Right renal pelvis (tissue), 4 donors: Measurements from ENCODE around the gene MDH2. TPM values are rescaled to one million over a fixed set of nuclear protein-coding genes. Genes with fewer than 3 reads are reported as not detected.
"Not testable (repeated sequence)": the region's sequence is repeated elsewhere in the genome, so short reads cannot be mapped to it uniquely, and the experiment has no call there.

Source experiments
- DNase-seq, 4 donors: peaks; one replicate each; pipeline ENCODE4 v3.0.0-alpha.2; 2013; ENCODE audit warnings: low read depth in 4 of 4, low spot score in 3 of 4, missing footprints in 1 of 4
- polyA plus RNA-seq, 4 donors: library from polyadenylated mRNA; unstranded; fragments of 120-200 nt; gene quantifications; one replicate each; pipeline ENCODE4 v1.2.1, GENCODE V29; 2013; ENCODE audit not compliant: insufficient read length in 4 of 4

MDH2 gene, protein sequence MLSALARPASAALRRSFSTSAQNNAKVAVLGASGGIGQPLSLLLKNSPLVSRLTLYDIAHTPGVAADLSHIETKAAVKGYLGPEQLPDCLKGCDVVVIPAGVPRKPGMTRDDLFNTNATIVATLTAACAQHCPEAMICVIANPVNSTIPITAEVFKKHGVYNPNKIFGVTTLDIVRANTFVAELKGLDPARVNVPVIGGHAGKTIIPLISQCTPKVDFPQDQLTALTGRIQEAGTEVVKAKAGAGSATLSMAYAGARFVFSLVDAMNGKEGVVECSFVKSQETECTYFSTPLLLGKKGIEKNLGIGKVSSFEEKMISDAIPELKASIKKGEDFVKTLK
- 100 to 1,000 TPM; 198 to 284 (median 212) TPM for polyA plus RNA-seq

DNA sequence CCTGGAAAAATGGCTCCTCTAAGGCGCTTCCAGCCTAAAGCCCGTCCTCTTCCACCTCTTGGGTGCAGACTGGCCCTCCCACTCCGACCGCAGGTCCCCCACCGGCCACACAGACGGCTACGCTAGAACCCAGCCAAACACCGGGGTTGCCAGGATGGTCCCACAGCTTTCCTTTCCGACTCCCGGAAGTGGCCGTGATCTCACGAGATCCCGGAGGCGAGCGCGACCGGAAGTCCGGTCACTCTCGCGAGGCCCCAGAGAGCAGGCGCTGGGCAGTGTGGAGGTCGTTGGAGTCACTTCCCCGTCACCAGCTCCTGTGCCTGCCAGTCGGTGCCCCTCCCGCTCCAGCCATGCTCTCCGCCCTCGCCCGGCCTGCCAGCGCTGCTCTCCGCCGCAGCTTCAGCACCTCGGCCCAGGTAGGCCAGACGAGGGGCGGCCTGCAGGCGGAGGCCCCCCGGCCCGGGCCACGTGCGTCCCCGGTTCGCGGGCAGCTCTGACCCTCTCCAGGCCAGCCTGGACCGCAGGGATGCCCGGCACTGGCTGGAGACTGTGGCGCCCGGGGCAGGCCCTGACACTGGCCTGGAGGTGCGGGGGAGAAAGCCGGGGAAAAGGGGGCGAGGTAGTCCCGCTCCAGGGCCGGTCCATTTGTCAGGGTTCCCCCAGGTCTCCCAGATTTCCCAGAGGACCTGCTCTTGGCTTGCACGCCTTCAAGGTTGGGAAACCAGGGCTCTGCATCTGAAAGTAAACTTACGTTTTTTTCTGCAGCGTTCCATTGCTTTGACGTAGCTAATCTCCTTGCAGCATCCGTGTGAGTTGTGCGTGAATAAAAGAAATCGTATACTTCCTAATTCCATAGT is at the start of gene MDH2, which contains the start of gene STYXL1:
MDH2 (plus strand) TSS at position 296 of the 857 bp plus-strand sequence; CDS start at position 351, 55 bp downstream.
STYXL1 (minus strand) TSS at position 190 of the 857 bp plus-strand sequence. CDS start 17,477 bp downstream, outside the sequence.
- peak; percentile 89 to 94 (median 91) for DNase-seq

DNA sequence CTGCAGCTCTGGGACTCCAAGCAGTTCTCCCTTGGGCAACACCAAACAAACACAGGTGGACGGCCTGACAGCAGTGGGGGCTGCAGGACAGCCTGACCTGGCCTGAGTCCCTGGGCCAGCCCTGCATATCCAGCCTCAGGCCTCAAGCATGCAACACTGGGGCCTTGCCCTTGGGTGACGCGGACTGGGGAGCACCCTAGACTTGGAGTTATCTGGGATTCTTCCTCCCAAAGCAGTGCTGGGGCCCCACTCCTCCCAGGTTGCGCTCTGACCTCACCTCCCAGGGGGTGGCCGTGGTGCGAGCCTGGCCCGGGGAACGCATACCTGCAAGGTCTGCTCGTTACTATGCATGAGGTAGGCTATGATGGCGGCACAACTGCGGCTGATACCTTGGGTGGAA is 47.3 kb upstream of the MDH2 start:
- DNase-seq, result no peak

DNA sequence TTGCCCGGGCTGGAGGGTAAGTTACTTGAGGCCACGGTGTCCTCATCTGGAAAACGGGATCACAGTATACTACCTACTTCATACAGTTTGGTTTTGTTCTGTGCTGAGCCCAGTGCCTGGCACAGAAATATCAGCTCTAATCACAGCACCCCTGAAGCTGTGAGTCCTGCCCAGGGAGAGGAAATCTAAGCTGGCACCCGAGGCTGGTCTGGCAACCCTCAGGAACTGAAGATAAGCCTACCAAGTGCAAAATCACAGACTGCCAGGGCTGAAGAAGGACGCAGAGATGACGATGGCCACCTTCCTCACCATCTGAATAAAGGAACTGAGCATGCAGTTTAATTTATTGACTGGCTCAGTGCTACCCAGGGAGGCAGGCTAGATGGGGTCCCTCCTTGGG is 45.8 kb upstream of the MDH2 start:
- no peak for DNase-seq

DNA sequence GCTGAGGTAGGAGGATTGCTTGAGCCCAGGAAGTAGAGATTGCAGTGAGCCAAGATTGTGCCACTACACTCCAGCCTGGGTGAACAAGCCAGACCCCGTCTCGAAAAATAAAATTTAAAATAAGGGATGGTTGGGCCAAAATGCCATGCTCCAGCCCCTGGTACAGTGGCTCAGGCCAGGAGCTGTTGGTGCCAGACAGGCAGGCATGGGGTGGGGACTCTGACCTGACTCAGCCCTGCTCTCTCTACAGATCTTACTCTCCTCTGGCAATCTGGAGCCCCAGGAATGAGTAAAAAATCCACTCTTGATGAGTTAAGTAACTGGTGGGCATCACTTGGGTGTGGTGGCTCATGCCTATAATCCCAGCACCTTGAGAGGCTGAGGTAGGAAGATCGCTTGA is 45.1 kb upstream of the MDH2 start:
- DNase-seq, result no peak

DNA sequence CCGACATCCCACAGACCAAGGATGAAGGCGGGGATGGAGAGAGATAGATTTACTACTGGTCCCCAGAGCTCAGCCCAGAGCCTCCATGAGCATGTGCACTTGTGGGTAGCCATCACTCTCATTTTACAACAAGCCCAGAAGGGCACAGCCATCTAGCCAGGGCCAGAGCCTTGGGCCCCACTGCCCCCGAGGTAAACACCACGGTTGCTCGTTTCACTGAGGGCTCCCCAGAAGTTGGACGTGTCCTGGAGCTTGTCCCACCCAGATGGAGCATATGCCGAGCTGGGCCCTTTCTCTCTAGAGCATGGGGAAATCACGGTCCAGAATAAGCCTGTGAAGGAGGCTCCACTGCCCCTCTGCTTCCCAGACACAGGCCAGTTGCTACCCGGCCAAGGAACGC is 44.6 kb upstream of the MDH2 start:
- DNase-seq, result no peak

DNA sequence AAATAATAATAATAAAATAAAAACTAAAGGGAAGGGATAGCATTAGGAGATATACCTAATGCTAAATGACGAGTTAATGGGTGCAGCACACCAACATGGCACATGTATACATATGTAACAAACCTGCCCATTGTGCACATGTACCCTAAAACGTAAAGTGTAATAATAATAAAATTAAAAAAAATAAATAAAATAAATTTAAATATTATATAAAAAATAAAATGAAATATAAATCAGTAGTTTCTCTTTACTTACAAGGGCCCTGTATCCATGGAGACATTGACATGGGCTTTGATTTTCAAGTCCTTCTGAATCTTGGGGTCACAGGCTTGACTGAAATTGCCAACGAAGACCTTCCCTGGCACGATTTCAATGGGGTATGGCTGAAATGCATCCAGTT is 42.9 kb upstream of the MDH2 start:
- DNase-seq, result not testable (repeated sequence)

DNA sequence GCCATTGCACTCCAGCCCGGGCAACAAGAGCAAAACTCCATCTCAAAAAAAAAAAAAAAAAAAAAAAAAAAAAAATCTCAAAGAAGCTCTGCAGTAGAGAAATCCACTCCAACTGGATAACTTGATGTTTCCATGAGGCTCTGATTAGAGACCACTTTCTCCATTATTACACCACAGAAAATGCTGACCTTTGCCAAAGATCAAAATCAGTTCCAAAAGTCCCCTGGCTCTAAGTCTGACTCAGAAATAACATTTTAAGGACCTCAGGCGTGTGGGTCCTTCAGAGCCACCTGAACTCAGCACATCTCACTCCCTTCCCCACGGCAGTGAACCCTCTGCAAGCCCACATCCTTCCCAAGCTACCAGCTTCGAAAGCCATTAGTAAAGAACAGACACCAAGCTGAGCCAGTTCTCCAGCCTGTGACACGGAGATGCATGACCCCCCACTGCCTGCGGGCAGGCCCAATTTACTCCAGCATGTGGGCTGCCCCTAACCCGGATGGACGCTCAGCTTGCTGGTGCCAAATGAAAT is 39.7 kb upstream of the MDH2 start:
- no peak for DNase-seq

DNA sequence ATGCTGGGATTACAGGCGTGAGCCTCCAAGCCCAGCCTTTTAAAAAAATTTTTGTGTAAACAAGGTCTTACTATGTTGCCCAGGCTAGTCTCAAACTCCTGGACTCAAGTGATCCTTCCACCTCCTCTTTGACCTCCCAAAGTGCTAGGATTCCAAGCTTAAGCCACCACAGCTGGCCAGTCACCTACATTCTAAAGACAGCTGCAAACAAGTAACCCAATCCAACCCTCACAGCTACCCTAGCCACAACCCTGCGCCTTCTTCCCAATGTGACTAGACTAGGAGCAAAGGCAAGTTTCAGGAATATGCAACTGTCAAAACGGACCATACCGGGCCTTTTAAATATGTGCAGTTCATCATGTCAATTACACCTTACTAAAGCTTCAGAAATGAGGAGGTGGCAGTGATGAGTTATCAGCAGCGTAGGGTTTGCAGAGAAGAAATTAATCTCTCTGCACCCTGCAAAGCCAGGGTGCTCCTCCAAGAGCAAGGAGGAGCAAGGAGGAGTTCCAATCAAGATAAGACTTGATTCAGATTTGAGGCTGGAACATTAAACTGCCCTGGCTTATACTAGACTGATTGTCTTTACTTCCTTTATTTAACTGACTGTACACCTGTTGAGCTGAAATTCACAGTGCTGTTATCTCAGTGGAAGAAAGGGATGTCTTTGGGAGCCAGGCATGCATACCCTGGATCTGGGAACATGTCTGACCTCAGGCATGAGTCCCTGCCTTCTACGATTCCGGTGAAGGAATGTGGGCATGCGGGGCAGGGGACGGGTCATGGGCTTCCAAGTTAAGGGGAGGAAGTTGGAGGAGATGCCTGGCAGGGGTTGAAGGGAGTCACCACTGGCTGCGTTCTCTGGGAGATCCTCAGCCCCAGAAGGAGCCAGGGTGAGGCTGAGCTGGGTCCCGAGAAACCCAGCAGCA is 38.0 kb upstream of the MDH2 start:
- no peak for DNase-seq

DNA sequence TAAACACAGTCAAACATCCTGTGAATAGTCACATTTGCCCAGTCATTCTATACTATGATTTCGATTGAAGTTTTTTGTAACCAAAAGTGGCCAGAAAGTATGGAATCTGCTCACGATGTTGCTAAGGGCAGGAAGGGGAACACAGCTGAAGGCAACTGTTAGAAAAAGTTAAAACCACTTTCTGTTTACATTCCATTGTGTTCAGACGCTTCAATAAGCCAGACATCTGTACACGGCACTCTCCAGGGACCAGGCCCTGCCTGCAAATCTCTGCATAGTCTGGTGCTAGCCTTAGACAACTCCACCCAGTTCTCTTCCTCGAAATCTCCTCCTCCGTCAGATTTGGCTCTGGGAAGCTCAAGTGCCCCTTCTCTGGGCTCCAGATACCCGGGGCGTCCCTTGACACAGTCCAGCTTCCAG is 36.5 kb upstream of the MDH2 start:
- no peak for DNase-seq

DNA sequence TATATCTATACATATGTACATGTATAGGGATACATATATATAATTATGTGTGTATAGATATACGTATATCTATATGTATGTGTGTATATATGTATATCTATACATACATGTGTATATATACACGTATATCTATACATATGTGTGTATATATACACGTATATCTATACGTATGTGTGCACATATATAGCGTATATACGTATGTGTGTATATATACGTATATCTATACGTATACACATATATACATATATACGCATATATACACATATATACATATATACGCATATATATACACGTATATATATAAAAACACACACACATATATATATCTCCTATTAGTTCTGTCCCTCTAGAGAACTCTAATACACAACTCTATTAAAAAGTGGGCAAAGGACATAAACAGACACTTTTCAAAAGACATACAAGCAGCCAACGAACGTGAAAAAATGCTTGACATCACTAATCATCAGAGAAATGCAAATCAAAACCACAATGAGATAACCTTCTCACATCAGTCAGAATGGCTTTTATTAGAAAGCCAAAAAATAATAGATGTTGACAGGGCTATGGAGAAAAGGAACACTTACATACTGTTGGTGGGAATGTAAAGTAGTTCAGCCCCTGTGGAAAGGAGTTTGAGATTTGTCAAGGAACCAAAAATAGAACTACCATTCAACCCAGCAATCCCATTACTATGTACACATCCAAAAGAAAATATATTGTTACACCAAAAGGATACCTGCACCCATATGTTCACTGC is 31.5 kb upstream of the MDH2 start:
- no peak for DNase-seq

DNA sequence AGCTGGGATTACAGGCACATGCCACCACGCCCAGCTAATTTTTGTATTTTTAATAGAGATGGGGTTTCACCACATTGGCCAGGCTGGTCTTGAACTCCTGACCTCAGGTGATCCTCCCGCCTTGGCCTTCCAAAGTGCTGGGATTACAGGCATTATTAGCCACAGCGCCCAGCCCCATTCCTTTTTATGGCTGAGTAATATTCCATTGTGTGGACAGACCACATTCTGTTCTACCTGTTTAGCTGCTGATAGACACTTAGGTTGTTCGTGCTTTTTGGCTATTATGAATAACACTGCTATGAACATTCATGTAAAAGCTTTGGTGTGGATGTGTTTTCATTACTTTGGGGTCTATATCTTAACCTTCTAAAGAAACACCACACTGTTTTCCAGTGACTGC is 29.4 kb upstream of the MDH2 start:
- not testable (repeated sequence) for DNase-seq

DNA sequence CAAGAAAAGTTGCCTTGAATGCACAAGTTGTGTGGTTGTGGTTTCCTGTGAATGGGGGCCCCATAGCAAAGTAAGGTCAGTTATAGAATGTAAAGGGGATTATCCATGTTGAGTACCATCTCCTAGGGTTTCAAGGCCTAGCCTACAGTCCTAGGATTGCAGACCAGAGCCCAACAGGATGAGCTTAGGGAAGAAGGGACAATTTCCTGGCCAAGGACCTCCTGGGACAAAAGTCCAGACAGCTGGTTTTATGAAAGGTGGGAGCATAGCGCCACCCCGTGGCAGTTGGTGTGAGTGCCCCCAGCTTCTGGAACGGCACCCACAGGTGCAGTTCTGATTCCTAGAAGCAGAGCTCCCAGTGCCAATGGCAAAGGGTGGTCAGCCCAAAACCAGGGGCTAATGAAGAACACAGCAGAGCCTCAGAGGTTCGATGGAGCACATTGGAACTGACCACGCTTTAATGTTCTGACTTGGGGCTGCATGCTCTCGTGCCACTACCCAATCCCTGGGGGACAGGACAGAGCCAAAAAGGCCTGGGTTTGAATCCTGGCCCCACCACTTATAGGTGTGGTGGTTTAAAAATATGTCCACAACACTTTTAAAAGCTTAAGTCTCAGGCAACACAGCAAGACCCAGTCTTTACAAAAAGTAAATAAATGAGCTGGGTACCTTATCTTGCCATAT is 27.7 kb upstream of the MDH2 start:
- DNase-seq, result peak; percentile 33 to 54 (median 46)

DNA sequence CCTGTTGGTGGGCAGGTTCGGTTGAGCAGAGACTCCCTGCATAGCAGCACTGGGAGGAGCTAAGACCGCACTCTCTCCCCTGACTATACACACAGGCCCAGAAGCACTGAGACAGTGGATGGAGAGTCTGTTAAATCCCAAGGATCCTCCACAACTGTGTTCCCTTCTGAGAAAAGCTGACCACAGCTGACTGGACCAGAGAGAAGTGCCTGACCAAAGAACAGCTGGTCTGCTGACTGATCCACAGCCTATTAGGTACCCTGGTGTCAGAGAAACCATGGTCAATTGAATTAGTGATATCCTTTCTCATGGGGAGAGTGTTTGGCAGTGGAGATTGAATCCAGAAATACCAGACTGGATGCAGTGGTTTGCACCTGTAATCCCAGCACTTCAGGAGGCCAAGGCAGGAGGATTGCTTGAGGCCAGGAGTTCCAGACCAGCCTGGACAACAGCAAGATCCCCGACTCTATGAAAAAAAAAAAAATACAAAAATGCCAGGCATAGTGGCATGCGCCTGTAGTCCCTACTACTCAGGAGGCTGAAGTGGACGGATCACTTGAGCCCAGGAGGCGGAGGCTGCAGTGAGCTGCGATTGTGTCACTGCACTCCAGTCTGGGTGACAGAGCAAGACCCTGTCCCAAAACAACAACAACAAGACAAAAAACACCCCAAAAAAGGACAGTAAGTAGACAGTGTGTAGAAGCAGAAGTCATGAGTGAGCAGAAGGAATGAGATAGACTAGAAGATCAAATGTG is 25.7 kb upstream of the MDH2 start:
- DNase-seq, result no peak

DNA sequence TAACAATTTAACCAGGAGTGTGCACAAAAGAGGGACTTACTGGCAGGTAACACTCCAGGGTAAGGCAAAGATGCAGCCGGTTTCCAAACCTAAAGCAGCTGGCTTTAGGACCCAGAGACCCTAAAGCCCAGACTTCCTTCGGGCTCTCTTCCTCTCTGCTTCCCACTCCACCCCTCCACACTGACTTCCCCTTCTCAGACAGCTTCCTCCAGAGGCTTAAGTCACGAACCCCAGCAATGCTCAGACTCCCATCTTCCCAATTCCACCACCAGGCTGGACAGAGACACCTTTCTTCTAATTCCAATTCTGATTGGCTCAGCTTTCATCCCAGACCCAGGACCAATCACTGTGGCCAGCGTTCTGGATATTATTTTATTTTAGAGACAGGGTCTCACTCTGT is 24.9 kb upstream of the MDH2 start:
- DNase-seq, result no peak

DNA sequence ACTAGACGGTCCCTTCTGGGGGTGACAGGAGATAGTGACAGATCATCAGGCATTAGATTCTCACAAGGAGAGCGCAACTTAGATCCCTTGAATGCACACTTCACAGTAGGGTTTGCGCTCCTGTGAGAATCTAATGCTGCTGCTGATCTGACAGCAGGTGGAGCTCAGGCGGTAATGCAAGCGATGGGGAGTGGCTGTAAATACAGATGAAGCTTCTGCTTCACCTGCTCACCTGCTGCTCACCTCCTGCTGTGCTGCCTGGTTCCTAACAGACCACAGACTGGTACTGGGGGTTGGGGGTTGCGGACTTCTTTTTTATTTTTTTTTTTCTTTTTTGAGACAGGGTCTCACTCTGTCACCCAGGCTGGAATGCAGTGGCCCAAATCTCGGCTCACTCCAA is 18.2 kb upstream of the MDH2 start:
- not testable (repeated sequence) for DNase-seq

DNA sequence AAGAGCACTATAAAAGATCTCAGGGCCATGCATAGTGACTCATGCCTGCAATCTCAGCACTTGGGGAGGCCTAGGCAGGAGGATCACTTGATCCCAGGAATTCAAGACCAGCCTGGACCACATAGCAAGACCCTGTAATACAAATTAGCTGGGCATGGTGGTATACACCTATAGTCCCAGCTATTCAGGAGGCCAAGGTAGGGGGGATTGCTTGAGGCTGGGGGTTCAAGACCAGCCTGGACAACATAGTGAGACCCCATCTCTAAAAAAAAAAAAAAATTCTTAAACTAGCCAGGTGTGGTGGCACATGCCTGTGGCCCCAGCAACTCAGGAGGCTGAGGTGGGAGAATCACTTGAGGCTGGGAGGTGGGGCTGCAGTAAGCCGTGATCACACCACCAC is 15.9 kb upstream of the MDH2 start:
- no peak for DNase-seq

DNA sequence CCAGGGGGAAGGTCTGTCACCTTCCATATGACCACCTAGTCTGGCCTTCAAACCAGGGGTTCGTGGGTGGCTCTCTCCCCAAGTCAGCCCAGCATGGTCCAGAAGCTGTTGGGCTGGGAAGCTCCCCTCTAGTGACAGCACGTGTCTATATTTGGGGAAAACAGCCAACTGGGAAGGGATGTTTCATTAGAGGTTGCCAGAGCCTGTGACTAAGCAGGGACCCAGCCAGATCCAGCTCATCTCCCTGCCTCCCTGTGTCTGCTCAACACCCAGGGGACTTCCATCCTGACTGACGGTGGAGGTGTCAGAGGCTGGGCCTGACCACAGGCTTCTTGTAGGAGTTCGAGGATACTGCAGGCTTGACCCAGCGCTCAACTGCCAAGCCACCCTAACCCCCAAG is 10.6 kb upstream of the MDH2 start:
- DNase-seq, result no peak

DNA sequence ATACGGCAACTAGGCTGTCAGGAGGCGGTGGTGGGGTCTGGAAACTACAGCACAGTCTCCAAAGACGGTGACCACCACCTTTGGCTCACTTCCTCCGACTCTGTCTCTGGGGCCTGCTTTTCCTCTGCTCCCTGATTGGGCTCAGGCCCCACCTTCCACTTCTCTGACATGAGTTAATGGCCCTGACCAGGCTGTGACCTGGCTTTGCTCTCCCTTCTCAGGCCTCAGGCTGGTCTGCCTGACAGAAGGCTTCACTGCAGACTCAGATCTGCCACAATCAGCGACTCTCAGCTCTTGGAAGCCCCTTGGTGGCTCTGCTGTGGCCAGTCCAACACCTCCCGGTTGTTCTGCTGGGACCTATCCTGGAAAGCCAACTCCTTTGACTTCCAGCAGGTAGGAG is 7.8 kb upstream of the MDH2 start:
- no peak for DNase-seq
